Testis (tissue), 2 donors: Measurements from ENCODE around the gene NLRP6.

Source experiments
- CTCF ChIP-seq, 3 experiments: fragments of 450-650 bp in 2 of 3; fragments of 200-600 bp in 1 of 3; sonication (generic) in 1 of 3; IDR thresholded peaks; one replicate each; pipeline ENCODE4 v1.5.1; 2016 to 2019; ENCODE audit warnings: antibody characterized with exemption in 3 of 3, mild to moderate bottlenecking in 2 of 3, moderate library complexity in 1 of 3
- POLR2A ChIP-seq: fragments of 450-650 bp; IDR thresholded peaks from one replicate; pipeline ENCODE4 v1.6.1; 2017; ENCODE audit warnings: antibody characterized with exemption, mild to moderate bottlenecking, moderate library complexity

GRCh38 chr11:280706-281485 lies 2.7 kb downstream of the NLRP6 start:
- no peak for TF ChIP-seq POLR2A
- no peak for TF ChIP-seq CTCF (IDR thresholded peaks at IDR 0.05)
